Right renal pelvis (tissue), 4 donors: ENCODE results near the gene ROGDI. TPM values are rescaled to one million over a fixed set of nuclear protein-coding genes. Genes with fewer than 3 reads are reported as not detected.

Source experiments
- DNase-seq, 4 donors: peaks; one replicate each; pipeline ENCODE4 v3.0.0-alpha.2; 2013; ENCODE audit warnings: low read depth in 4 of 4, low spot score in 3 of 4, missing footprints in 1 of 4
- polyA plus RNA-seq, 4 donors: library from polyadenylated mRNA; unstranded; fragments of 120-200 nt; gene quantifications; one replicate each; pipeline ENCODE4 v1.2.1, GENCODE V29; 2013; ENCODE audit not compliant: insufficient read length in 4 of 4

The ROGDI gene
- polyA plus RNA-seq, 4 donors, result 34.8 to 42.1 (median 36.3) TPM

GRCh38 chr16:4814542-4815173 is 12.2 kb upstream of the ROGDI start:
- no peak for DNase-seq

GRCh38 chr16:4814046-4814445 is 11.6 kb upstream of the ROGDI start:
- no peak for DNase-seq

GRCh38 chr16:4813251-4814003 is 11.0 kb upstream of the ROGDI start:
- no peak for DNase-seq

- no peak for DNase-seq
Measured at GRCh38 chr16:4811773-4812172, 9.3 kb upstream of the ROGDI start.

GRCh38 chr16:4811242-4811641 is 8.8 kb upstream of the ROGDI start:
- no peak for DNase-seq

- no peak for DNase-seq
Measured at GRCh38 chr16:4806280-4806679, 3.8 kb upstream of the ROGDI start.

GRCh38 chr16:4805231-4805630 is 2.8 kb upstream of the ROGDI start:
- no peak for DNase-seq

- DNase-seq, result no peak
Measured at GRCh38 chr16:4803898-4804762, 1.7 kb upstream of the ROGDI start.

- DNase-seq, result no peak
Measured at GRCh38 chr16:4803401-4803844, 990 bp upstream of the ROGDI start.

GRCh38 chr16:4802659-4803287 is 340 bp upstream of the ROGDI start:
- peak; percentile 76 to 81 (median 78) for DNase-seq

GRCh38 chr16:4801051-4801961 is 1.1 kb downstream of the ROGDI start:
- no peak for DNase-seq

- DNase-seq, result no peak
Measured at GRCh38 chr16:4800290-4801041, 2.0 kb downstream of the ROGDI start.

GRCh38 chr16:4799171-4799855 is 3.1 kb downstream of the ROGDI start:
- DNase-seq, result no peak

- no peak for DNase-seq
Measured at GRCh38 chr16:4798456-4798855, 4.0 kb downstream of the ROGDI start.

GRCh38 chr16:4797805-4798252 is 4.6 kb downstream of the ROGDI start:
- DNase-seq, result no peak

- DNase-seq, result no peak
Measured at GRCh38 chr16:4796982-4797804, 5.2 kb downstream of the ROGDI start.

- no peak for DNase-seq
Measured at GRCh38 chr16:4795828-4796572, 6.4 kb downstream of the ROGDI start.
